Measurements from ENCODE around the gene C1QL1.

DNA sequence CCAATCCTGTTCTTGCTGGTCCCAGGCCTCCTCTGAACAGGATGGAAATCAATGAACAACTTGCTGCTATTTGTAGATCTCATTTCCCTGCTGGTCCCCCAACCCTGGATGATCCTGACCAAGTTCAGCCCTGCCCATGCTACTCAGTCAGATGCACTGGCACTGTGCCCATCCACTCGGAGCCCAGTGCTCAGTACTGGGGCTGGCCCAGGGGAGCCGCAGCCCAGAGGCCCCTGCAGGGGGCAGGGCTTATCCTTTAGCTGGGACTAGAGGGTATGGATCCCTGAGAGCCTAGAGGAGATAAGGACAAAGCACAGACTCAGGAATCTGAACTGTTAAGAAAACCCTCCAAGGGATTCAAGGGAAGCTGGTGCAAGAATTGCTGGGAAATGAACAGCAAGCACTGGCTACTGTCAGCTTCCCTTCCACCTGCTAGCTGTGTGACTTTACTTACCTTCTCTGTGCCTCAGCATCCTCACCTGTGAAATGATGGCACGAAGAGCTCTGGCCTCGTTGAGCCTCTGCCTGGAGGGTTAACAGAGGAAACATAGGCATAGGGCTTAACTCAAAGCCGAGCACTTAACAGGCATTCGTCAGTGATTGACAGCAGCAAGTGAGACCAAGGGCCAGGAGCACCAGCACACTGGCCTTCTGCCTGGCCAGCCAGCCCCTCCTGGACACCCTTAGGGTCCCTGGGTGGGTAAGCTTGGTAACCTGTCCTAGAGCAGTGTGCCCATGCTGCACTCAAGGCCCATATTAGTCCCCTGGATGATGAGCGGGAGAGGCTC is 29.8 kb upstream of the C1QL1 start:
- no peak for TF ChIP-seq CTCF (conservative IDR thresholded peaks at IDR 0.05; ENCODE audit: low read depth, low read length)
- TF ChIP-seq EZH2 (IDR thresholded peaks at IDR 0.05; ENCODE audit: borderline replicate concordance, low read depth, low read length, poor library complexity, severe bottlenecking), result no peak

Measured in A673 (cell line).